ENCODE results near the gene WSB1.
A peak's percentile ranks its signal among the peaks of the same experiment; 100 is the strongest.

The WSB1 gene

DNA sequence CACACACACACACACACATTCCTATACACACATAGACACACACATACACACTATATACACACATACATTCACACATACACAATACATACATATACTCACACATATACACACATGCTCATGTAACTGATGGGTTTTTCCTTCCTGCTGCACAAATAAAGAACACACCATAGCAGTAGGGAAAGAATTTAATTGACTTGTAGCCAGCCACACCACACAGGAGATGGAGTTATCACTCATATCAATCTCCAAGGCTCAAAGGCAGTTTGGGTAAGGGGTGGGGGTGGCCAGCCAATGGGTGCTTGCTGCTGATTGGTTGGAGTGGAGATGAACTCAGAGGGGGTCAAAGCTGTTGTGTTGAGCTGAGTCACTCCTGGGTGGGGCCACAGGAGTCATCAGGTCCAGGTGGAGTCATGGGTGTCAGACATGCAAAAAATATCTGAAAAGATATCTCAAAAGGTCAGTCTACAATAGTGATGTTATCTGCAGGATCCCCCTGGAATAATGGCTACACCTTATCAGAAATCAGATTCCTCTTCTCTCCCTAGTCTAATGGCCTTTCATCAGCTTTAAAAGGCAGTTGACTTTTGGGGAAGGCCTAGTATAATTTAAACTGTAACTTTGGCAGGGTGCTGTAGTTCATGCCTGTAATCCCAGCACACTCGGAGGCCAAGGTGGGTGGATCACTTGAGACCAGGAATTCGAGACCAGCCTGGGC lies 46.1 kb downstream of the WSB1 start:
- DNase-seq: peak in 1 of 2 experiments; percentile 61

DNA sequence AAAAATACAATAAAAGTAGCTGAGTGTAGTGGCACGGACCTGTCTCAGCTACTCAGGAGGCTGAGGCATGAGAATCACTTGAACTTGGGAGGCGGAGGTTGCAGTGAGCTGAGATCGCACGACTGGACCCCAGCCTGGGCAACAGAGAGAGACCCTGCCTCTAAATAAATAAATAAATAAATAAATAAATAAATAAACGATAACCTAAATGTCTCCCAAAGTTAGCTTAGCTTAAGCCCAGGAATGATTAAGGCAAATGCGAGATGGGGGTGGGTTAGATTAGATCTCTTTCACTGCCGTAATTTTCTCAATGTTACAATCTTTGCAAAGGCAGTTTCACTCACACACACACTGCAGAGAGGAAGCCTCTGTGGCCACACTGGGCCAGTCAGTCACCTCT lies 46.7 kb downstream of the WSB1 start:
- DNase-seq: no peak

DNA sequence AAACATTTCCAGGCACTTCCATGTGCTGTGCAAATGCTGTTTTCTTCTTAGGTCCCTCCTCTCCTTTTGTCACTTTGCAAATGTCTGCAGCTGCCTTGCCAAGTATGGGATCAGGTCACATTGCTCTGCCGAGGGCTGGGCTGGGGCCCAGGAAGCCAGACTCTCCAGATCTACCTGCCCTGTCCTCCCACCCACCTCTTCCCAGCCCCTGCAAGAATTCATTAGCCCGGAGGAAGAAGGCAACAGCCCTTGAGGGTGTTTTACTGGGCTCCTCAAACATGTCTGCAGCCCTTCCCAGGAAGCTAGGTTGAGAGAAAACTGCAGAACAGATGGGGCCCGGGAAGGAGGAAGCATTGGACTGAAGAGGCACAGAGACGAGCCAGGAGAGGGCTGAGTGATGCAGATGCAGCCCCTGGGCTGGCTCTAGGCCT lies 47.1 kb downstream of the WSB1 start:
- DNase-seq: no peak

DNA sequence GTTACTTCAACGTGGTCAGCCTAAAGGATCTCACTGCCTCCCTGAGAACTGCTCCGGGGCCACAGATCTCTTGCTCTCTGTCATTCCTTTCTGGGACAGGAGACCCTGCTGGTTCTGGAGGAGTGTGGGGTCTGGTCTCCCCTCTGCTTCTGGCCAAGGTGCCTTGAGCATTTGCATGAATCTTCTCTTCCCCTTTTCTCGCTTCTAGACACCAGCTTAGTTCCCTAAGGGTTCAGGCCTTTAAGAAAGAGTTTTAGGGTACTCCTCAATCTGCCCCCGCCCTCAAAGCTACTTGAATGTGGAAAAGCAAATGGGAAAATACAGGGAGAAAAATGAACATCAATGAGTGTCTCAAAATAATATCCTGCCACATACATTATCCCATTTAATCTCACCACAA lies 48.1 kb downstream of the WSB1 start:
- no peak for DNase-seq

DNA sequence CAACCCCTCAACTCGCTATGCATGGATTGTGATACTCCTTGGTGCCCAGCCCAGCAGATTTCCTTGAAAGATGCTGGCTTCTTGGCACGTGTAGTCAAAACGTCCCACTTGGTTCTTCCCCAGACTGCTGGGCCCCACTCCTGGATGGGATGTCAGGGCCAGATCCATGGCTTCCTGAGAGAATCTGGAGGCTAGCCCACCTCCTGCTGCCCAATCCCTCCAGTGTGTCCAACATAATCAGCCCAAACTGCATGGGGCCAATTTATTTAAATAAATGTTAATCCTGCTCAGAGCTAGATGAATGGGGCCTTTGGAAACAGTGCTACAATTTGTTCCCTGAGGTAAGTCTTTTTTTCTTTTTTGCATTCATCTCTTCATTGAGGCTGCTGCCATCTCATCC lies 49.4 kb downstream of the WSB1 start:
- no peak for DNase-seq

DNA sequence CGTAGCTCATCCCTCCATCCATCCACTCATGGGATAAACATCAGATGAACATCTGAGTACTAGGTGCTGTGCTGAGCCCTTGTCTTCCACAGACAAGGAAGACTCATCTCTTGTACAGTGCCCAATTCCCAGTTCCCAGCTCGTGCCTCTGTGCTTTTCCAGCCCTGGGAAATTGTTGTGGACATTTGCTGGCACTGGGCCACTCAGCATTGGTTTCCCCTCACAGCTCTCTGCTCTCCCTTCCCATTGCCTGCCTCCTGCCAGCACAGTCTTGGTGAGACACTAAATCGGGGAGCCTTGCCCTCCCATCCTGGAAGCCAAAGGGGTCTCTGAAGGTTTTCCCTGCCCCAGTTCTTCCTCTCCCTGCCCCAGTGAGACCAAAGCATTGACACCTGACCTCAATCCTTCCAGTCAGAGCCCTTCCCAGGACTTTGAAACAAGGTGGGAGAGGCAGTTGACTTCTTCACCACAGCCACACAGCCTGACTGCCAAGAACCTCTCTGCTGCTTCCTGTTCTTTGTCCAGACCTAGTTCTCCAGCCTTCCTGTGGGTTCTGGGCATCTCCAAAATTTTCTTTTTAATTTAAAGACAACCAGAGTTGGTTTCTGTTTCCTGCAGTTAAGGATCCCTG lies 50.2 kb downstream of the WSB1 start:
- DNase-seq: no peak

DNA sequence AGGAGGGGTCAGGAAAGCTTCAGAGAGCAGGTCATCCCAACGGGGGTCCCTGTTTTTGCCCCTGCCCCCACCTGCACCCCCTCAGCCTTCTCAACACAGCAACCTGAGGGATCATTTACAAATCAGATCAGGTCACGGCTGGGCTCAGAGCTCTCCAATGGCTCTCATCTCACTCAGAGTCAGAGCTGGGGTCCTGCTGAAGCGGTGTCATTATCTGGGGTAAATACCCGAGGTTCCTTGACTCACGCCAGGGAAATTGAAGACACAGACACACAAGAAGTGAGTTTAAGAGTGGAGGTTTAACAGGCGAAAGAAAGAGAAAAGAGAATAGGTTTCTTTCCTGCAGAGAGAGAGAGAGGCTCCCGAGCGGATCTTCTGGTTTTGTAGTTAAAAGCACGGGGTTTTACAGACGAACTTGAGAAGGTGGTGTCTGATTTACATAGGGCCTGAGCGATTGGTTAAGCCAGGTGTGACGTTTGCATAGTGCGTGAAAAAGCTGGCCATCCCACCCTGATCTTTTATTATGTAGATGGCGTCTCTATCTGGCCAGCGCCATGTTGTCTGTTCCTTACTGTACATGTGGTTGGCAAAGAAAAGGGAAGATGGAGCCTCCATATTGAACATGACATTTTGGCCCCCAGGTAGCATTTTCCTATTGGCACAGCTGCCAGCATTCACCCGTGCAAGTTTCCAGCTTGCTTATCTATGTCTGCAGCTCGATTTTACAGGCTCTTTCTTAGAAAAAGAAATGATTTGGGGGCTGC lies 51.4 kb downstream of the WSB1 start:
- no peak for DNase-seq

DNA sequence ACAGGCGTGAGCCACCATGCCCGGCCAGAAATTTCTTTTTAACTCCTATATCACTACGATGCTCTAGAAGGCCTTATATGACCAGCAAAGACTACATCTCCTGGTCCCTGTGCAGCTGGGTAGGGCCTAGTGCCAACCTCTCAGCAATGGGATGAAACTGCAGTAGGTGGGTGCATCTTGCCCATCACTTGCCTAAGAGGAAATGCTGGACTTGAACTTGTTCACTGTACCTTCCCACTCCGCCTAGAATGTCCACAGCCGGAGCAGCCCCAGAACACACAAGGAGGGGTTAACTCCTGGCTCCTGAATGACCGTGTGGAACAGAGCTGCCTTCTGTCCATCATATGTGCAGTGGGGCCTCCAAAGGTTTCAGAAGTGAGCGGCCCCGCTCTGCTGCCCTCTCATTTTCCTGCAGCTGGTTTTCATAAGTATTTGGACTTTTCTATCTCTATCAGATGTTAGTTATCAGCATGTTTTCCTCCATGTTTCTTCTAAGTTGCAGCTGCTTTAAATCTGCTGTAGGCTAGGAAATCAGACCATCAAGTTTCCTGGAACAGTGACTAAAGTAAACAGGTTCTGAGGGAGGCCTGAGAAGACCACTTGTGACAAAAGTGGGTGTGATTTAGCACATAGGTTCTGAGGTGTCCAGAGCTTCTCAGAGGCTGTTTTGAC lies 52.5 kb downstream of the WSB1 start:
- no peak for DNase-seq

DNA sequence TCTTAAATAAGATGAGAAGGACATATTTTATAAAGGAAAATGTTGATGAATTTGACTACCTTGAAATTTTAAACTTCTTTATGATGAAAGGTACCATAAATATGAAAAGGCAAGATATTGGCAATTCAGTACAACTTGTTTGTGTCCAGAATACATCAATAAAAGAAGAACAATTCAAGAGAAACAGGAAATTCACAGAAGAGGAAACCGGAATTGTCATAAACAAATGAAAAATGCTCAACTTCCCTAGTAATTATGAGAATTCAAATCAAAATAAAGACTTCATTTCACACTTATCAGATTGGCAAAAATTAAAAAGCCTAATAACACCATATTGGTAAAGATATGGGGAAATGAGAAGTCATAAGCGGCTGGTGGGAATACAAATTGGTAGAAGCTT lies 54.3 kb downstream of the WSB1 start:
- no peak for DNase-seq

DNA sequence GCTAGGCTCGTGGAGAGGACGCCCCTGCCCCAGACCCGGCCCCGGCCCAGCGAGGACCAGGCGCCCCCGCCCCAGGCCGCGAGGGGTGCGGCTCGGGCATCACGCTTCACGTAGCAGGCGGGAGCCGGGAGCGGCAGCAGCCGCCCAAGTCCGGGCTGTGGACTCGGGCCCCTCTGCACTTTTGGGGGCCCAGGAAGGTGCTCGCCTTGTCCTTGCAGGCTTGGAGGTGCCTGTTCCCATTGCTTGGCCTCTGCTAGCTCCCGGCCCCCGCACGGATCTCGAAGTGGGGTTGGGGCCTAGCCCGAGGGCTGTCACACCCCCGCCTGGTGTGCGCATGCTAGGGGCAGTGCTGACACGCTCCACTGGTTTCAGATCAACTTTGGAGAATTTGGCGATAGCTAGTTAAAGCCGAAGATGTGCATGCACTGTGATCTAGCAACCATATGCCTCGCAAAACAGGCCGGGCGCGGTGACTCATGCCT lies 55.7 kb downstream of the WSB1 start:
- no peak for DNase-seq

DNA sequence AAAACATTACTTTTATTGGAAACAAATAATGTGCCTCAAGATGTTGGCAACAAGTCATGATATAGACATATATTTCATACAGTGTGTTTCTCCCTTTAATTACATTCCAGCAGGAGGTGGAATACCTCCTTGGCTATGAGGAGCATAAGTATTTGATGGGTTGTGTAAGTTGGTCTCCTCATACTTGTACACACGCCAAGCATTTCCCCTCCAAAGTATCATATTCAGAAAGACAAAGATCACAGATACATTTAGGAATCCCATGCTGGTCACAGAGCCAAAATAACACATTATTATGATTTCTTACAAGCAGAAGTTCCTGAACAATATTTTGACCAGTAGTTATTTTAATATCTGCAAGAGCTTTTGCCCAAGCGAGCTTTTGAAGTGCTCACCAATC lies 57.8 kb downstream of the WSB1 start:
- no peak for DNase-seq

DNA sequence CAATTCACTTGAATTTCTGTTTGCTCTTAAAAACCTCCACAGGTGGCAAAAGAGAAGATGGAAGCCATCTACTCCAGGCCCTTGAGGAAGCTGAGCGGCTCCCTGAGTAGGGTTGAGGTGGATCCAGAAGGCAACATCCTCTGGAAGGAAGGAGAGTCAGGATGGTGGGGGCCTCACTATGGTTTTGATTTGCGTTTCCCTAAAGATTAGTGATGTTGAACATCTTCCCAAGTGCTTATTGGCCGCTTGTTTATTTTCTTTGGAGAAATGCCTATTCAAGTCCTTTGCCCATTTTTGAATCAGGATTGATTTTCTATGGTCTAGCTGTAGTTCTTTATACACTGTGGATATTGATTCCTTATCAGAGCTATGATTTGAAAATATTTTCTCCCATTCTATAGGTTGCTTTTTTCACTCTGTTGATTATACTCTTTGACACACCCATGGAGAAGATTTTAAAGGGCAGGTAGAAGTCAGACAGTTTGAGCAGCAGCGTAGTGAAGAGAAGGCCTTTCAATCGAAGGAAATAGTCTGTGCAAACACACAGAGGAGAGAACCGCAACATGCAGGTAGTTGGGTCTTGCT lies 58.6 kb downstream of the WSB1 start:
- DNase-seq: no peak

DNA sequence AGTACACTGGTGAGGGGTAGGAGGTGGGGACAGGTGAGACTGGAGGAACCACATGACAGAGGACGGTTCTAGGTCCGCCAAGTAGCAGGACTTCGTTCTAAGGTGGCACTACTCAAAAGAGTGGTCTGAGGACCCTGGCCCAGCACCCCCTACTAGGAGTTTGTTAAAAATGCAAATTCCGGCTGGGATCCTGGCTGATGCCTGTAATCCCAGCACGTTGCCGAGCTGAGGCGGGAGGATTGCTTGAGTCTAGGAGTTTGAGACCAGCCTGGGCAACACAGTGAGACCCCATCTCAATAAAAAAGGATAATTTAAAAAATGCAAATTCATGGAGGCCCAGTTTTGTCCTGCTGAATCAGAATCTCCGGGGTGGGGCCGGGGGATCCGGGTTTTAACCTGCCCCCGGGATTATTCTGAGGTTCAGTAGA lies 59.1 kb downstream of the WSB1 start:
- no peak for DNase-seq

DNA sequence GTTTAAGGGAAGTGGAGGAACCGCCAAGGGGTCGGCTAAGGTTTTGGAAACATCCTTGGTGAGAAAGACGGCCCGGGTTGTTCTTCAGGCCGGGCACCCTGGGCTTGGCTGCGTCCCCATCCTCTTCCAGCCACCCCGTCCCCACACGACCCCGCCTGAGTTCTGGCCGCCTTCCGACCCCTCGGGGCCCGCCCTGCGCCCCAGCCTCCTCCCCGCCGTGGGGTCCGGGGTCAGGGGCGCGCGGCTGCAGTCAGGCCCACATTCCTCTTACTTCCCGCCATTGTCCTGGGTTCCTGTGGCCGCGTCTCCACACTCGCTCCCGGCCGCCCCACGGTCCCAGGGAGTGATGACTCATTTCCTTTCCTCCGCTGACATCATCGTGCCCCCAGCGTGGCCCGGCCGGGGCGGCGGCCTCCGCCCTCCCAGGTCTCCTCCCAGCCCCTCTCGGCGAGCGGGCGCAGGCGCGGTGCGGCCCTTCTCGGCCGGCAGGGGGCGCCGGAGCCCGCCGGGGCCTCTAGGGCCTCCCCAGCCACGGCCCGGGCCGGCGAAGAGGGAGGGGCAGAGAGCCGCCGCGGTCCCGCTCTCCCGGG lies 59.6 kb downstream of the WSB1 start:
- peak; percentile 85 to 88 for DNase-seq

DNA sequence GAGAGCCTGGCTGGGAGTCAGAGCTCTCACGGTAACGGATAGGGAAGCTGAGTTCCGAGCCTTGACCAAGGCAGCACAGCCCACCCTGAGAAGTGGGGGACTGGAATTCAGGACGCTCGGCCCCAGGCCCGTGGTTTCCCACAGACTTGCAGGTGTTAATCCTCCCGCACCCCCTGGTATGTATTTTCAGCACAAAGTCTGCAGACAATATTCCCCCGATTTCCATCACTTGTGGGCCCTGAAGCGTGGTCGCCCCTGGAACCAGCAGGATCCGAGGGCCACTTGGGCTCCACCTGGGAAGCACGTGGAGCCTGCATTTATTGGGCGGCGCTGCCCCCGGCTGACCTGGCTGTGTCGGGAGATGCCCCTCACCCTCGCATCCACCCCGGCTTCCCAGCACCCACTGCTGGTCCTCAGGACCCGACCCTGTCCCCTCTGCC lies 60.2 kb downstream of the WSB1 start:
- DNase-seq: no peak

DNA sequence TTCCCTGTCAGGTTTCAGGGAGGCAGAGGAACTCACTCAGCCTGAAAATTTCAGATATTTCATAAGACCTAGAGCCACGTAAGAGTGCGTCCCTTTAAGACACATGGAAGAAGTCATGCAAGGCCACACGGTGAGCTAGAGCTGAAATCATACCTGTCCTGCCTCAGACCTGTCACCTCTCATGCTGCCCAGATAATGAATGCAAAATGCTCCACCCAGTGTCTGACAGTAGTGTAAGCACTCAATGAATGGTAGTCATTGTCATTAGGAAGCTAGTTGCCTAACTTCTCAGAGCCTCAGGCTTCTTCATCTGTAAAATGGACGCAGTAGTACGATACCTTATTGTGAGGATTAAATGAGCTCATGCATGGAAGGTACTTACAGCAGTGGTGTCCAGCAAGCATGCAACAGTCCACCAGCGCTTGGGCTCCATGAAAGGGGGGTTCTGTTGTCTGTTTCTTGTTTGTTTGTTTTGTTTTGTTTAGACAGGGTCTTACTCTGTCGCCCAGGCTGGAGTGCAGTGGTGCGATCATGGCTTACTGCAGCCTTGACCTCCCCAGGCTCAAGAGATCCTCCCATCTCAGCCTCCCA lies 60.7 kb downstream of the WSB1 start:
- DNase-seq: no peak

DNA sequence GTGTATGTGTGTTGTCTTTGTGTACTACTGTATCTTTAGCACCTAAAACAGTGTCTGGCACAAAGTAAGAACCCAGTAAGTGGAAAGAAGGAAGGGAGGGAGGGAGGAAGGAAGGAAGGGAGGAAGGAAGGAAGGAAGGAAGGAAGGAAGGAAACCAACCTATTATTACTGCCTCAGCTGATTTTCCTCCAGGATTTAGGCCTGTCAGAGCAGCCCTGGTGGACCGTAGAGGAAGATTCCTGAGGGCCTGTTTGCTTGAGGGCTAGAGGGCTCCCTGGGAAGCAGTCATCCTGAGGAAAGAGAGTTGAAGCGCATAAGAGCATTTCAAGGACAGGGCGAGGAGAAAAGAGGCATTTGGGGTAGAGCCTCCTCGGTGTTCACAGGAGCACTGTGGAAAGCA lies 61.5 kb downstream of the WSB1 start:
- no peak for DNase-seq

DNA sequence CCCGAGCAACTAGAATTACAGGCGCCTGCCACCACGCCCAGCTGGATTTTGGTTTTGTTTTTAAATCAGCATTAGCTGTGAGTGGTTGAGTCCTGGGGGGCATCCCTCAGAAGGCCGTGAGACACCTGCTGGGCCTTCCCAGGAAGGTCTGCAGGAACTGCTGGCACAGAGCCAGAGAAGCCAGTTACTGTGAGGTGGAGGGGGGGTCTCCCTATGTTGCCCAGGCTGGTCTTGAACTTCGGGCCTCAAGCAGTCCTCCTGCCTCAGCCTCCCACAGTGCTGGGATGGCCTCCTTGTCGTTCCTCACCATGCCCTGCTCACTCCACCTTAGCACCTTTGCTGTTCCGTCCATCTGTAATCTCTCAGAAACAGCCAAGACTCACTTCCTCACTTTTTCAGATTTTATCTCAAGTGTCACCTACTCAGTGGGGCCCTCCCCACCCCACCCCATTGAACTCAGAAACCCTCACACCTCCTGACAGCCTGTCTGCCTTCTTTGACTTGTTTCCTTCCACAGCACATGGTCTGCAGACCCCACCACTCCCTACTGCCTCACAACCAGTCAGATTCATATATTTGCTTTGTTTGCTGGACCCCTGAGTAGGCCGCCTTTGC lies 62.3 kb downstream of the WSB1 start:
- DNase-seq: no peak

DNA sequence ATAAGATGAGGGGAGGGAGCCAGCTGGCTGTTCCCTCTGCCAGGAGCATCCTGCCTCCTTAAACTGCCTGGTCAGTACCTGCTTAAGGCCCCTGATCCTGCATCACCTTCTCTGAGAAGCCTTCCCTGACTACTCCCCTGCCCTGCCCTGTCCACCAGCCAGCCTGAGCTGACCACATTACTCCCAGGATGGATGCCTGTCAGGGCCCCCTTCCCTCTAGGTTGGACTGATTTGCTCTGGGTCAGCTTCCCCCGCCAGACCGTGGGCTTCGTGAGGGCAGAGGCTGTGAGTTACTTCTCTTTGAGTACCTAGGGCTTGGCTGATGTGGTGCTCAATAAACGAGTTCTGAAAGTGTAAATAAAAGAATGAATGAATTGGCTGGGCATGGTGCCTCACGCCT lies 63.3 kb downstream of the WSB1 start:
- DNase-seq: no peak

DNA sequence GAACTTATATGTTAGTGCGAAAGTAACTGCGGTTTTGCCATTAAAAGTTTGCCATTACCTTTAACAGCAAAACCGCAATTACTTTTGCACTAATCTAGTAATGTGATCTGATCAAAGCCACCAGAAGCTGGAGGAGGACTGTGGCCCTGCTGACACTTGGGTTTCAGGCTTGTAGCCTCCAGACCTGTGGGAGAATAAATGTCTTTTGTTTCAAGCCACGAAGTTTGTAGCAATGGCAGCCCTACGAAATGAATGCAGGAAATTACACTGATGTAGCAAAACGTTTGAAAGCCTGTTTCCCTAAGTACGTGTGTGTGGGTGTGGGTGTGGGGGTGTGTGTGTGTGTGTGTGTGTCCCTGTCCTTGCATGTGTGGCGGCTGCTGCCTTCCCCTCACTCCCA lies 66.6 kb downstream of the WSB1 start:
- no peak for DNase-seq

DNA sequence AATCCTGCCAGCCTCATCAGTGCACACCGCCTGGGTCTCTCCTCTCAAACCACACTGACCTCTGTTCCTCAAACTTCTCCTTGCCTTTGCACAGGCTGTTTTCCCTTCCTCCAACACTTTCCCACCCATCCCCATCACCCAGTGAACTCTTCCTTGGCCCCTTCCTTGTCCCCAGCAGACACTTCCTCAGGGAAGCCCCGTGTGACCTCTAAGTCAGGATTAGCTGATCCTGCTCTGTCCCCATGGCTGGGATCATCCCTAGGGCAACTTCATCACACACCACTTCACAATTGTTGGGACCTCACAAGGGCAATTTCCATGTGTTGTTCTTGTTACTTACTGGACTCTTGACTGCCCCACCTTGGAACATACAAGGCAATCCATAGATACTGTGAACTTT lies 67.8 kb downstream of the WSB1 start:
- no peak for DNase-seq

DNA sequence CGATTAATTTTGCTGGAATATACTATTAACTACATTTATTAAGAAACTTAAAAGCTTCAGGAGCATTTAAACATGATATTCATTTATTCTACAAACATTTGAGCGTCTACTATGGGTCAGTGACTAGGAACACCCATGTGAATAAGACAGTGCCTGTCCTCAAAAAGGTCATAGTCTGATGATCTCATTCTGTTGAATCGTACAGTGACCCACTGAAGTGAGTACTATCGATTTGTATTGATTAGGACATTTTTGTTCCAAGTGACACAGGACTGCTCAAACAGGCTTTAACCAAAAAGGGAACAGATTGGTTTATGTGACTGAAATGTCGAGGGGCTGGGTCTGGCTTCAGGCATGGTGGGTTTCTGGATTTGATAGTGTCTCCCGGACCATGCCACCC lies 68.6 kb downstream of the WSB1 start:
- no peak for DNase-seq

Data from stimulated activated CD4-positive, alpha-beta T cell treated with anti-CD3 and anti-CD28 coated beads, Interleukin-4, amount 100 ng/mL, for 4 hours (primary cell).